PC-9 (cell line): Measurements from ENCODE around the gene ERICH2. TPM values are rescaled to one million over a fixed set of nuclear protein-coding genes. Genes with fewer than 3 reads are reported as not detected.
A peak's percentile ranks its signal among the peaks of the same experiment; 100 is the strongest.

Experiments
- BruUV-seq: library from RNA; stranded (reverse); fragments of 400-500 nt; replicated peaks from 2 replicates; lab custom pipeline; 2021; lab: Mats Ljungman, UMichigan
- CTCF ChIA-PET: fragments of 300-600 bp; sonication (Branson Sonifier 250); formaldehyde crosslinking; loops from one replicate; lab custom pipeline; 2022; ENCODE audit warnings: antibody characterized with exemption; lab: Charles Lee
- POLR2A ChIA-PET: fragments of 300-600 bp; sonication (Branson Sonifier 250); formaldehyde crosslinking; loops from one replicate; lab custom pipeline; 2022; ENCODE audit warnings: antibody characterized with exemption; ENCODE audit not compliant: unreplicated experiment; lab: Charles Lee
- DNase-seq, 2 experiments: peaks; one replicate each; pipeline versions ENCODE4 v3.0.0 to v3.0.0-alpha.2; 2015 to 2022; ENCODE audit warnings: mixed read lengths in 1 of 2
- H2AFZ ChIP-seq: fragments of 200-600 bp; sonication (generic); 2 replicates; pipeline ENCODE4 v1.8.1; 2017; ENCODE audit warnings: antibody characterized with exemption
- H3F3A ChIP-seq: fragments of 200-600 bp; sonication (generic); 2 replicates; pipeline ENCODE4 v1.8.1; 2017; ENCODE audit warnings: antibody characterized with exemption, mild to moderate bottlenecking, low read depth; ENCODE audit not compliant: insufficient read depth
- H3K27ac ChIP-seq: fragments of 200-600 bp; sonication (generic); 2 replicates; pipeline ENCODE4 v1.6.1; 2016; ENCODE audit warnings: mixed run types
- H3K27me3 ChIP-seq: fragments of 200-600 bp; sonication (generic); 2 replicates; pipeline ENCODE4 v1.6.1; 2016; ENCODE audit warnings: low read depth, mixed run types; ENCODE audit not compliant: insufficient read depth
- H3K36me3 ChIP-seq: fragments of 200-600 bp; sonication (generic); 2 replicates; pipeline ENCODE4 v1.6.1; 2016; ENCODE audit warnings: low read depth, mixed run types
- H3K4me1 ChIP-seq: fragments of 200-600 bp; sonication (generic); replicated peaks from 2 replicates; pipeline ENCODE4 v1.6.1; 2016; ENCODE audit warnings: mixed run types; ENCODE audit not compliant: insufficient read depth
- H3K4me2 ChIP-seq: fragments of 200-600 bp; sonication (generic); 2 replicates; pipeline ENCODE4 v1.6.1; 2017; ENCODE audit warnings: mixed run types
- H3K4me3 ChIP-seq: fragments of 200-600 bp; sonication (generic); 2 replicates; pipeline ENCODE4 v1.6.1; 2016; ENCODE audit warnings: mixed run types
- H3K79me2 ChIP-seq: fragments of 200-600 bp; sonication (generic); 2 replicates; pipeline ENCODE4 v1.6.1; 2017; ENCODE audit warnings: low read depth, mixed run types
- H3K9me2 ChIP-seq: fragments of 200-600 bp; sonication (generic); 2 replicates; pipeline ENCODE4 v1.8.1; 2017; ENCODE audit warnings: mild to moderate bottlenecking; ENCODE audit not compliant: insufficient read depth
- H3K9me3 ChIP-seq: fragments of 200-600 bp; sonication (generic); 2 replicates; pipeline ENCODE4 v1.8.1; 2016; ENCODE audit warnings: low read depth; ENCODE audit not compliant: insufficient read depth
- H4K20me1 ChIP-seq: fragments of 200-600 bp; sonication (generic); 2 replicates; pipeline ENCODE4 v1.8.1; 2017; ENCODE audit not compliant: insufficient read depth
- EZH2 ChIP-seq: fragments of 200-600 bp; sonication (generic); IDR thresholded peaks from 2 replicates; pipeline ENCODE4 v1.8.0; 2017; ENCODE audit warnings: antibody characterized with exemption, low read depth
- intact Hi-C: fragments of 100-400 bp; cut with micrococcal nuclease; formaldehyde crosslinking; loops from one replicate; pipeline ENCODE4 v1.10.0; 2022; ENCODE audit not compliant: unreplicated experiment
- total RNA-seq: library from RNA; stranded (reverse); gene quantifications from 2 replicates; pipeline ENCODE4 v1.2.3, GENCODE V29; 2021
- TF ChIP-seq, protein P1 (sequence below): fragments of 200-600 bp; sonication (generic); conservative IDR thresholded peaks from 2 replicates; pipeline ENCODE4 v1.6.1; 2017; ENCODE audit warnings: mixed run types, antibody characterized with exemption, mild to moderate bottlenecking, moderate library complexity

Gene ERICH2
- total RNA-seq, 1 experiment from 2014 or later = 2.0 TPM

DNA sequence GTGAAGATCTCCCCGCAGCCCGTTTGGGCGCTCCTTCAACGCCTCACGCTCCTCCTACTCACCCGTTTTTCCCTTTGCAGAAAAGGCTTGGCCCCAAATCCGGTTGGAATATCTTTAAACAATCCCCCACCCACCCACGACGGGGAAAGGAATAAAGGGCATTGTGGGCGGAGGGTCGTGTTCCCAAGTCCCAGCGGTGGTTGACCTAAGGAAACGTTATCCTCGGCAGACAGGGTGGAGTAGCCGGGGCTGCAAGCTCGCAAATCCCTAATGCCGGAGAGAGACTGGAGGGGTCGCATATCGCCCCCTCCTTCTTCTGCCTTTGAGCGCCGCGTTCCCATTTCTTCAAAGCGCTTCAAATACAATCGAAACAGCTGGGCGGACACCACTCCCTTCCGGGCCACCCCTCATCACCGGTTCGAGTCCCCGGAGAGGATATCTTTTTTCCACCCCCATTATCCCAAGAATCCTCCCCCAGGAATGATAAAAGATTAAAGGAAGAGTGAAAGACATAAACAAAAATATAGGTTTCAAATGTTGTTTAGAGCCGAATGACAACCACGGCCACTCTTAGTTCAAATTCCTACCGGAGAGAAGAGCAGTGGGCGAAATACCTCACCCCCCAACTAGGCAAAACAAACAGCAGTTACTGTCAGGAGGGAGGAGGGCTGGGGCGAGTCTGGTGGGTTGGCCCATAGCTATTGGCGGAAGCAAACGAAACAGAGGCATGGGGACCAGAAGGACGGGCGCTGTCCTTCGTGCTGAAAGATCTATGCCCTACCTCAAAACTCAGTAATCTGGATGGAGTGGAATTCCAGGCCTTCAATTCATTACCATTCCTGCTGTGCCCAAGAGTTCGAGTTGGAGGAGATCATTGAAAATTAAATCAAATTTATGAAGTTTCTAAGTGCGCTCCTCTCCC lies 43.7 kb downstream of the ERICH2 start:
- Histone ChIP-seq H3K4me2 (no peak overlapping the region), H3K4me1 (no peaks in the 10 kb centered on the region), H3K4me3 (no peak overlapping the region), H3K36me3 (no peaks in the 10 kb centered on the region), H3K27me3 (no peaks in the 10 kb centered on the region), H3K9me2 (no peaks in the 10 kb centered on the region), H3K9me3 (no peaks in the 10 kb centered on the region), H4K20me1 (no peaks in the 10 kb centered on the region), H3F3A (no peaks in the 10 kb centered on the region), H3K27ac (no peak overlapping the region), H3K79me2 (no peaks in the 10 kb centered on the region), H2AFZ (no peak overlapping the region)
- POLR2A ChIA-PET = no interaction called here
- BruUV-seq = no TSS peak
- DNase-seq = peak in 1 of 2 experiments; percentile 5
- TF ChIP-seq EZH2 = no peak
- TF ChIP-seq, protein P1, sequence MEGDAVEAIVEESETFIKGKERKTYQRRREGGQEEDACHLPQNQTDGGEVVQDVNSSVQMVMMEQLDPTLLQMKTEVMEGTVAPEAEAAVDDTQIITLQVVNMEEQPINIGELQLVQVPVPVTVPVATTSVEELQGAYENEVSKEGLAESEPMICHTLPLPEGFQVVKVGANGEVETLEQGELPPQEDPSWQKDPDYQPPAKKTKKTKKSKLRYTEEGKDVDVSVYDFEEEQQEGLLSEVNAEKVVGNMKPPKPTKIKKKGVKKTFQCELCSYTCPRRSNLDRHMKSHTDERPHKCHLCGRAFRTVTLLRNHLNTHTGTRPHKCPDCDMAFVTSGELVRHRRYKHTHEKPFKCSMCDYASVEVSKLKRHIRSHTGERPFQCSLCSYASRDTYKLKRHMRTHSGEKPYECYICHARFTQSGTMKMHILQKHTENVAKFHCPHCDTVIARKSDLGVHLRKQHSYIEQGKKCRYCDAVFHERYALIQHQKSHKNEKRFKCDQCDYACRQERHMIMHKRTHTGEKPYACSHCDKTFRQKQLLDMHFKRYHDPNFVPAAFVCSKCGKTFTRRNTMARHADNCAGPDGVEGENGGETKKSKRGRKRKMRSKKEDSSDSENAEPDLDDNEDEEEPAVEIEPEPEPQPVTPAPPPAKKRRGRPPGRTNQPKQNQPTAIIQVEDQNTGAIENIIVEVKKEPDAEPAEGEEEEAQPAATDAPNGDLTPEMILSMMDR = no peak
- intact Hi-C loops = loop anchor here (2.0 to 10.0 kb wide), 6 partner anchors 102 to 881 kb away; no protein-coding TSS in a partner anchor
- CTCF ChIA-PET = interaction anchor here (0.6 kb wide), 2 partner anchors 446 to 489 kb away, joined by 3 to 4 read pairs; no protein-coding TSS in a partner anchor

DNA sequence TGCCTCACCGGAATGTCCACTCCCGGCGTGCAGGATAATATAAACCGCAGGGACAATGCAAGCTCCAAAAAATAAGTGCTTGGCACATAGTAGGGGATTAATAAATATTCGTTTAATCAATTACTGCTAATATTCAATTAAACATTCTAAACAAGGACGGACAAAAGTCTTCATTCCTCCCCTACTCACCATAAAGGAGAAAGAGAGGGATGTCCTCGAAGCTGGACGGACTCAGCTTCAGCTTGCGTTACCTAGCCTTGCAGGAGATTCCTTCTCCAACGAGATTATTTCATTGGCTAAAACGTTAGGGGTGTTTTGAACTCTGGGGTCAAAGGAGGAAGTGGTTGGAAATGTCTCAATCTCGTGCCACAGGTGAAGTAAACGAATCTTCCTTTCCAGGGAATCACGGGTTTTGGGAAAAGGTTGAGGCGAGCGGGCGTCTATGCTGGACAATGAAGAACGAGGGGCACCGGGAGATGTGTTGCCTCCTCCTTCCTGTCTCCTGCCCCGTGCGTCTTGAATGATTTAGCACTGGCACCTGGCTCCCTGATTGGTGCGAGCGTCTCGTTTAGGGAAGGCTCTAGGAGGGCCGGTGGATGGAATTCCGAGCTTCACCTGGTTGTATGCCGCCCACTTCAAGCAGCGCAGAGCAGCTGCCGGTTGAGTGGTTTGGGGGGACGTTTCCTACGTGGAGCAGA lies 44.5 kb downstream of the ERICH2 start:
- CTCF ChIA-PET = no interaction called here
- H3K36me3 ChIP-seq = no peaks in the 10 kb centered on the region
- no peaks in the 10 kb centered on the region for H3K9me3 ChIP-seq
- no peak overlapping the region for H3K27ac ChIP-seq
- H3F3A ChIP-seq = no peaks in the 10 kb centered on the region
- no peaks in the 10 kb centered on the region for H3K79me2 ChIP-seq
- no TSS peak for BruUV-seq
- POLR2A ChIA-PET = no interaction called here
- intact Hi-C loops = loop anchor here (1.0 to 10.0 kb wide), 4 partner anchors 102 to 577 kb away; no protein-coding TSS in a partner anchor
- H3K4me3 ChIP-seq = no peak overlapping the region
- H4K20me1 ChIP-seq = no peaks in the 10 kb centered on the region
- no peak for TF ChIP-seq EZH2
- TF ChIP-seq, protein P1 = no peak
- H3K4me1 ChIP-seq = no peaks in the 10 kb centered on the region
- H3K4me2 ChIP-seq = no peak overlapping the region
- DNase-seq = no peak
- H3K9me2 ChIP-seq = no peaks in the 10 kb centered on the region
- no peak overlapping the region for H2AFZ ChIP-seq
- H3K27me3 ChIP-seq = no peaks in the 10 kb centered on the region

DNA sequence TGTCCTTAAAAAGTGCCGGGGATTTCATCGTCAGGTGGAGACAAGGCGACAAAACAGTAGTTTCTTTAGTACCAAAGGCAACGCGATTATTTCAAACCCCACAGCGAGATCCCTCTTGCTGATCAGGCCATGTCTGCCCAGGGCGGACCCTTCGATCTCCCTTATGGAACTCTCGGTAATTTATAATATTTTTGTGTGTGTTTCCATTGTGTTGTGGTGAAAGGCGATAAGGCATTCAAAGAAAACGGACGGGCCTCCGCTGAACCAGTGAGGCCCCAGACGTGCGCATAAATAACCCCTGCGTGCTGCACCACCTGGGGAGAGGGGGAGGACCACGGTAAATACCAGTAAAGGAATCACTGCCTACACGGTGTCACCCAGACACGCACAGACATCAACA lies 45.1 kb downstream of the ERICH2 start:
- no peaks in the 10 kb centered on the region for H3K36me3 ChIP-seq
- peak overlapping the region; percentile 86 for H3K4me2 ChIP-seq
- 0 out of 2 replicates have a peak overlapping the region, but pooled peaks have one; percentile 76 for H2AFZ ChIP-seq
- intact Hi-C loops = loop anchor here (1.0 to 10.0 kb wide), 2 partner anchors 231 to 491 kb away; no protein-coding TSS in a partner anchor
- H3K79me2 ChIP-seq = no peaks in the 10 kb centered on the region
- TF ChIP-seq, protein P1 = no peak
- no peak for TF ChIP-seq EZH2
- peak overlapping the region; percentile 65; the same call in 1 of the 2 replicates for H3K4me3 ChIP-seq
- no peaks in the 10 kb centered on the region for H3F3A ChIP-seq
- ChIA-PET CTCF (interaction anchor here (1.0 to 1.2 kb wide), 2 partner anchors 406 to 444 kb away, joined by 4 read pairs; no protein-coding TSS in a partner anchor), POLR2A (interaction anchor here (0.6 kb wide), 1 partner anchor 517 kb away, joined by 3 read pairs; no protein-coding TSS in a partner anchor)
- H3K27me3 ChIP-seq = no peaks in the 10 kb centered on the region
- H3K9me2 ChIP-seq = no peaks in the 10 kb centered on the region
- no peak overlapping the region for H3K27ac ChIP-seq
- no peaks in the 10 kb centered on the region for H3K9me3 ChIP-seq
- no TSS peak for BruUV-seq
- no peaks in the 10 kb centered on the region for H3K4me1 ChIP-seq
- DNase-seq = no peak
- no peaks in the 10 kb centered on the region for H4K20me1 ChIP-seq
